Stomach (tissue), 9 donors: ENCODE measurements around the gene HMGN4. TPM values are rescaled to one million over a fixed set of nuclear protein-coding genes. Genes with fewer than 3 reads are reported as not detected.

Experiments used
- DNase-seq, 2 donors: peaks; one replicate each; pipeline versions ENCODE4 v3.0.0 to v3.0.0-alpha.2; 2013 to 2019
- H3K27ac ChIP-seq, 5 donors: fragments of 200-600 bp in 4 of 5; sonication (generic) in 4 of 5; one replicate each; pipeline ENCODE4 v1.5.1; 2013 to 2019; ENCODE audit warnings: mild to moderate bottlenecking in 1 of 5, moderate library complexity in 1 of 5
- H3K27me3 ChIP-seq, 3 donors: fragments of 200-600 bp; sonication (generic); one replicate each; pipeline ENCODE4 v1.5.1; 2017 to 2019; ENCODE audit warnings: mixed run types in 1 of 3
- H3K36me3 ChIP-seq, 4 donors: fragments of 200-600 bp; sonication (generic); 1 replicate in 3 of 4; 2 replicates in 1 of 4; pipeline ENCODE4 v1.5.1; 2016 to 2019
- H3K4me1 ChIP-seq, 4 donors: fragments of 200-600 bp; sonication (generic); one replicate each; pipeline ENCODE4 v1.5.1; 2016 to 2019
- H3K4me3 ChIP-seq, 4 donors: fragments of 200-600 bp; sonication (generic) in 3 of 4; one replicate each; pipeline ENCODE4 v1.5.1; 2016 to 2019; ENCODE audit warnings: mild to moderate bottlenecking in 1 of 4
- H3K9me3 ChIP-seq, 4 donors: fragments of 200-600 bp; sonication (generic); one replicate each; pipeline ENCODE4 v1.5.1; 2016 to 2019
- CTCF ChIP-seq, 7 experiments: fragments of 450-650 bp in 4 of 7; fragments of 200-600 bp in 3 of 7; sonication (generic) in 3 of 7; IDR thresholded peaks; one replicate each; pipeline ENCODE4 v1.5.1; 2016 to 2019; ENCODE audit warnings: antibody characterized with exemption in 7 of 7, control low read depth in 2 of 7, mild to moderate bottlenecking in 1 of 7
- EP300 ChIP-seq: sonication (generic); formaldehyde crosslinking; IDR thresholded peaks from one replicate; pipeline ENCODE4 v1.6.1; 2017; ENCODE audit warnings: antibody characterized with exemption
- POLR2A ChIP-seq, 4 donors: fragments of 450-650 bp; IDR thresholded peaks; one replicate each; pipeline ENCODE4 v1.6.1; 2016; ENCODE audit warnings: antibody characterized with exemption in 4 of 4, control low read depth in 2 of 4, mild to moderate bottlenecking in 1 of 4, moderate library complexity in 1 of 4
- POLR2AphosphoS5 ChIP-seq, 3 donors: sonication (generic); formaldehyde crosslinking; IDR thresholded peaks; one replicate each; pipeline ENCODE4 v1.6.1; 2016; ENCODE audit warnings: antibody characterized with exemption in 3 of 3
- WGBS, 5 donors: extraction: QIAGEN DNeasy Blood & Tissue Kit in 3 of 5; methylation state at CpG; one replicate each; pipeline versions ENCODE4 v1.1.5 to v1.1.7; 2013 to 2018; 5-methylcytosine and 5-hydroxymethylcytosine counted together
- intact Hi-C: fragments of 100-400 bp; cut with DNase I; formaldehyde crosslinking; loops from one replicate; pipeline ENCODE4 v1.15.1; 2023; ENCODE audit warnings: low total_unique reads
- polyA plus RNA-seq, 3 donors: library from polyadenylated mRNA; stranded (reverse); fragments of 200-250 nt; gene quantifications; one replicate each; pipeline ENCODE4 v1.2.3, GENCODE V29; 2013
- total RNA-seq, 5 donors: library from RNA; depleted of rRNA; stranded (reverse); fragments of >200 nt; gene quantifications; one replicate each; pipeline versions ENCODE4 v1.1.0 to v1.2.3, GENCODE V29; 2014 to 2016
- donor health status: healthy with polysubstance abuse.
- donor health status: Bipolar disorder and iron deficiency.
- donor health status: healthy.

Gene HMGN4
- total and polyA plus RNA-seq, 8 donors = 11.3 to 96.0 (median 37.7) TPM

- no peak overlapping the region for H3K4me3 ChIP-seq
- intact Hi-C loops = no loop called here
- H3K27me3 ChIP-seq = no peaks in the 10 kb centered on the region
- DNase-seq = no peak
- H3K9me3 ChIP-seq = no peaks in the 10 kb centered on the region
- peaks cover 10 to 31% (median 19%) of the 10 kb centered on the region in 4 donors for H3K4me1 ChIP-seq
- H3K36me3 ChIP-seq = no peaks in the 10 kb centered on the region
- WGBS, 5 donors = 82 to 100% (median 100%) methylated on average over 1 of the region's 1 CpG
- H3K27ac ChIP-seq = peak overlapping the region in 3 of 5 donors; percentile 81 to 86 (median 85)
- TF ChIP-seq POLR2AphosphoS5 (IDR thresholded peaks at IDR 0.05) (no peak), CTCF (IDR thresholded peaks at IDR 0.05) (no peak), EP300 (no peak), POLR2A (IDR thresholded peaks at IDR 0.05) (no peak)
Observed at GRCh38 chr6:26531897-26532296, 6.3 kb upstream of the HMGN4 start.

GRCh38 chr6:26532699-26533531 lies 5.3 kb upstream of the HMGN4 start:
- Histone ChIP-seq H3K4me1 (peaks cover 11 to 34% (median 20%) of the 10 kb centered on the region in 4 donors), H3K4me3 (peak overlapping the region; percentile 51 to 67 (median 58)), H3K27me3 (no peaks in the 10 kb centered on the region), H3K27ac (peak overlapping the region; percentile 13 to 86 (median 81)), H3K36me3 (no peaks in the 10 kb centered on the region), H3K9me3 (no peaks in the 10 kb centered on the region)
- 0 to 2% (median 1%) methylated on average over 28 of the region's 28 CpGs for WGBS, 5 donors
- intact Hi-C loops = no loop called here
- no peak for TF ChIP-seq CTCF (IDR thresholded peaks at IDR 0.05)
- no peak for TF ChIP-seq EP300
- peak in 2 of 3 donors; percentile 35 to 66 for TF ChIP-seq POLR2AphosphoS5 (IDR thresholded peaks at IDR 0.05)
- TF ChIP-seq POLR2A (IDR thresholded peaks at IDR 0.05) = no peak
- peak; percentile 89 to 96 for DNase-seq

GRCh38 chr6:26533532-26533931 lies 4.6 kb upstream of the HMGN4 start:
- 0 to 11% (median 4%) methylated on average over 1 of the region's 1 CpG for WGBS, 5 donors
- Histone ChIP-seq H3K27me3 (no peaks in the 10 kb centered on the region), H3K9me3 (no peaks in the 10 kb centered on the region), H3K27ac (peak overlapping the region in 4 of 5 donors; percentile 56 to 86 (median 83)), H3K36me3 (no peaks in the 10 kb centered on the region), H3K4me1 (peaks cover 11 to 34% (median 21%) of the 10 kb centered on the region in 4 donors), H3K4me3 (peak overlapping the region; percentile 51 to 67 (median 58))
- no peak for DNase-seq
- TF ChIP-seq POLR2A (IDR thresholded peaks at IDR 0.05) = no peak
- intact Hi-C loops = no loop called here

GRCh38 chr6:26534681-26535465 lies 3.3 kb upstream of the HMGN4 start:
- Histone ChIP-seq H3K4me1 (peaks cover 19 to 47% (median 33%) of the 10 kb centered on the region in 4 donors), H3K27me3 (no peaks in the 10 kb centered on the region), H3K36me3 (no peaks in the 10 kb centered on the region), H3K4me3 (no peak overlapping the region), H3K27ac (peak overlapping the region in 1 of 5 donors; percentile 95), H3K9me3 (no peaks in the 10 kb centered on the region)
- TF ChIP-seq POLR2AphosphoS5 (IDR thresholded peaks at IDR 0.05) = no peak
- TF ChIP-seq EP300 = no peak
- no peak for TF ChIP-seq POLR2A (IDR thresholded peaks at IDR 0.05)
- no peak for TF ChIP-seq CTCF (IDR thresholded peaks at IDR 0.05)
- WGBS, 5 donors = 71 to 81% (median 79%) methylated on average over 6 of the region's 6 CpGs
- DNase-seq = peak in 1 of 2 donors; percentile 46
- intact Hi-C loops = no loop called here
